Tibial nerve (tissue), 4 donors: Measurements from ENCODE around the gene EIF2B2. TPM values are rescaled to one million over a fixed set of nuclear protein-coding genes. Genes with fewer than 3 reads are reported as not detected.

Experiments
- DNase-seq, 2 donors: peaks; one replicate each; pipeline ENCODE4 v3.0.0-alpha.2; 2019; ENCODE audit warnings: low spot score in 2 of 2
- H3K27ac ChIP-seq, 4 donors: fragments of 200-600 bp; sonication (generic) in 3 of 4; one replicate each; pipeline ENCODE4 v1.5.1; 2017 to 2019; ENCODE audit warnings: mild to moderate bottlenecking in 1 of 4
- H3K27me3 ChIP-seq, 2 donors: fragments of 200-600 bp; sonication (generic) in 1 of 2; one replicate each; pipeline versions ENCODE4 v1.5.1 to v1.6.0; 2017 to 2019
- H3K36me3 ChIP-seq, 3 donors: fragments of 200-600 bp; sonication (generic); one replicate each; pipeline ENCODE4 v1.5.1; 2018 to 2019
- H3K4me1 ChIP-seq, 4 donors: fragments of 200-600 bp; sonication (generic) in 3 of 4; one replicate each; pipeline ENCODE4 v1.5.1; 2017 to 2019
- H3K4me3 ChIP-seq, 4 donors: fragments of 200-600 bp; sonication (generic) in 3 of 4; one replicate each; pipeline ENCODE4 v1.5.1; 2017 to 2019; ENCODE audit warnings: mild to moderate bottlenecking in 1 of 4, moderate library complexity in 1 of 4
- H3K9me3 ChIP-seq, 4 donors: fragments of 200-600 bp; sonication (generic) in 3 of 4; one replicate each; pipeline ENCODE4 v1.5.1; 2017 to 2019
- EP300 ChIP-seq, 2 donors: sonication (generic); formaldehyde crosslinking; IDR thresholded peaks; one replicate each; pipeline ENCODE4 v1.6.1; 2017; ENCODE audit warnings: antibody characterized with exemption in 2 of 2, mild to moderate bottlenecking in 1 of 2
- POLR2A ChIP-seq, 2 donors: fragments of 450-650 bp; IDR thresholded peaks; one replicate each; pipeline ENCODE4 v1.6.1; 2017; ENCODE audit warnings: antibody characterized with exemption in 2 of 2, mild to moderate bottlenecking in 2 of 2, moderate library complexity in 2 of 2
- WGBS, 2 donors: methylation state at CpG; one replicate each; pipeline ENCODE4 v1.1.5; 2018; 5-methylcytosine and 5-hydroxymethylcytosine counted together
- total RNA-seq, 4 donors: library from RNA; depleted of rRNA; stranded (reverse); fragments of >200 nt; gene quantifications; one replicate each; pipeline ENCODE4 v1.1.0, GENCODE V29; 2016
- TF ChIP-seq, protein P1 (sequence below), 5 experiments: fragments of 200-600 bp in 3 of 5; fragments of 450-650 bp in 2 of 5; sonication (generic) in 3 of 5; IDR thresholded peaks; one replicate each; pipeline ENCODE4 v1.5.1; 2016 to 2019; ENCODE audit warnings: antibody characterized with exemption in 5 of 5, mild to moderate bottlenecking in 3 of 5, moderate library complexity in 2 of 5

The EIF2B2 gene
- total RNA-seq, 4 donors from 2014 or later: 26.1 to 44.9 (median 36.1) TPM

DNA sequence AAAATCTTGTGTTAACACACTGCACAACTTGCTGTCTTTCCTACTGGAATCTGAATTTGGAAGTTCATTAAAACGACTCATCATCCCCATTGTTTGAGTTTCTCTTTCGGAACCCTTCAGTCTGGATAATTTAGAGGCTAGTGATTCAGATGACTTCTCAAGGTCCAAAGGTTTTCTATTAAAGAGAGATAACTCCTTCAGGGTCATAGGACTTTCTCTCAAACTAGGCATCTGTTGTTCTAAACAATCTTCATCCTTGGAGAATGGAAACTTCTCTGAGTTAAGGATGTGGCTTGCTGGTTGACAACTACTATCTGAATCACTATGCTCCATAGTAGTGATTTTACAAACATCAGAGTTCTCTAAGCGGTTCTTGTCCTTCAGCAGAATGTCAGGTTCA is 44.2 kb downstream of the EIF2B2 start:
- 92 to 94% methylated on average over 3 of the region's 3 CpGs for WGBS, 2 donors
- H3K4me1 ChIP-seq: peaks cover 0 to 62% (median 24%) of the 10 kb centered on the region in 4 donors
- peaks cover 0 to 9% (median under 1%) of the 10 kb centered on the region in 3 donors for H3K36me3 ChIP-seq
- DNase-seq: no peak
- no peaks in the 10 kb centered on the region for H3K27me3 ChIP-seq
- H3K27ac ChIP-seq: peak overlapping the region in 1 of 4 donors; percentile 7
- no peak overlapping the region for H3K4me3 ChIP-seq
- TF ChIP-seq EP300 (IDR thresholded peaks at IDR 0.05): no peak
- no peaks in the 10 kb centered on the region for H3K9me3 ChIP-seq

DNA sequence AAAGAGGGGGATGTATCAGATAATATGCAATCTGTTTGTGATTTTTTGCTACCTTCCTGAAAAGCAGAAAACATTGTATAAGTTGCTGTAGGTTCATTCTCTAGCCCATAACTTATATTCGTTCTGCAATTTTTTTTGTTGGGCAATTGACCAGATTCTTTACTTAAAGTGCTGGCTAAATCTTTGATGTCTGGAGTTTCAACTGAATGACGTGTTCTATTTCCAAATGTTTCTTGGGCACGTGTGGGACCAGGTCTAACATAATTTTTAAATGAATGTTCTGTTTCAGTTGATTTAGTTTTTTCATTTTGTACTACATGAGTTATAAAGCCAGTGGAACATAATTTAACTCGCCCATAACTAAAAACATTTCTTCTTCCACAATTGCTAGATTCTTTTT is 44.8 kb downstream of the EIF2B2 start:
- H3K4me1 ChIP-seq: peaks cover 0 to 62% (median 23%) of the 10 kb centered on the region in 4 donors
- H3K9me3 ChIP-seq: no peaks in the 10 kb centered on the region
- H3K36me3 ChIP-seq: peaks cover 0 to 3% (median 0%) of the 10 kb centered on the region in 3 donors
- DNase-seq: no peak
- peak overlapping the region in 2 of 4 donors; percentile 4 to 7 for H3K27ac ChIP-seq
- no peak overlapping the region for H3K4me3 ChIP-seq
- no peaks in the 10 kb centered on the region for H3K27me3 ChIP-seq
- WGBS, 2 donors: 82 to 89% methylated on average over 4 of the region's 4 CpGs
- TF ChIP-seq EP300 (IDR thresholded peaks at IDR 0.05) (no peak), POLR2A (IDR thresholded peaks at IDR 0.05) (no peak)
- TF ChIP-seq, protein P1, sequence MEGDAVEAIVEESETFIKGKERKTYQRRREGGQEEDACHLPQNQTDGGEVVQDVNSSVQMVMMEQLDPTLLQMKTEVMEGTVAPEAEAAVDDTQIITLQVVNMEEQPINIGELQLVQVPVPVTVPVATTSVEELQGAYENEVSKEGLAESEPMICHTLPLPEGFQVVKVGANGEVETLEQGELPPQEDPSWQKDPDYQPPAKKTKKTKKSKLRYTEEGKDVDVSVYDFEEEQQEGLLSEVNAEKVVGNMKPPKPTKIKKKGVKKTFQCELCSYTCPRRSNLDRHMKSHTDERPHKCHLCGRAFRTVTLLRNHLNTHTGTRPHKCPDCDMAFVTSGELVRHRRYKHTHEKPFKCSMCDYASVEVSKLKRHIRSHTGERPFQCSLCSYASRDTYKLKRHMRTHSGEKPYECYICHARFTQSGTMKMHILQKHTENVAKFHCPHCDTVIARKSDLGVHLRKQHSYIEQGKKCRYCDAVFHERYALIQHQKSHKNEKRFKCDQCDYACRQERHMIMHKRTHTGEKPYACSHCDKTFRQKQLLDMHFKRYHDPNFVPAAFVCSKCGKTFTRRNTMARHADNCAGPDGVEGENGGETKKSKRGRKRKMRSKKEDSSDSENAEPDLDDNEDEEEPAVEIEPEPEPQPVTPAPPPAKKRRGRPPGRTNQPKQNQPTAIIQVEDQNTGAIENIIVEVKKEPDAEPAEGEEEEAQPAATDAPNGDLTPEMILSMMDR (IDR thresholded peaks at IDR 0.05): no peak

DNA sequence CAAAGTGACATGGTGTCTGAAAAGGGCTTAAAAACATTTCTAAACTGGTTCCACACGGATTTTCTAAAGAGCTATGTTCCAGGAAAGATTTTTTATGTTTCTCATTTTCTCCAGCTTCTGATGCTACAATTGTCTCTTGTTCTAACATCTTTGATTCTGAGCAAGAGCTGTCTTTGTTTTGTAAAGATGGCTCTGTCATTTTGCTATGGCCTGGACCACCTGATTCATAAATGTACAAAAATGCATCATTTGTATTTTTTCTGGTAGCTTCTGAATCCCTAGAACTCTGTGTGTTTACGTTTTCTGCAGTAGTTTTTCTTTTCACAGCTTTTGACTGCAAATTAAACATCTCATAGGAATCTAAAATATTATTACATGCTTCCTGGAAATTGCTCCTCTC is 45.4 kb downstream of the EIF2B2 start:
- no peaks in the 10 kb centered on the region for H3K27me3 ChIP-seq
- H3K36me3 ChIP-seq: no peaks in the 10 kb centered on the region
- TF ChIP-seq EP300 (IDR thresholded peaks at IDR 0.05) (no peak), POLR2A (IDR thresholded peaks at IDR 0.05) (no peak)
- TF ChIP-seq, protein P1 (IDR thresholded peaks at IDR 0.05): no peak
- peak overlapping the region in 2 of 4 donors; percentile 44 to 93 for H3K27ac ChIP-seq
- peaks cover 0 to 62% (median 23%) of the 10 kb centered on the region in 4 donors for H3K4me1 ChIP-seq
- WGBS, 2 donors: 48 to 51% methylated on average over 2 of the region's 2 CpGs
- no peaks in the 10 kb centered on the region for H3K9me3 ChIP-seq
- DNase-seq: no peak
- no peak overlapping the region for H3K4me3 ChIP-seq

DNA sequence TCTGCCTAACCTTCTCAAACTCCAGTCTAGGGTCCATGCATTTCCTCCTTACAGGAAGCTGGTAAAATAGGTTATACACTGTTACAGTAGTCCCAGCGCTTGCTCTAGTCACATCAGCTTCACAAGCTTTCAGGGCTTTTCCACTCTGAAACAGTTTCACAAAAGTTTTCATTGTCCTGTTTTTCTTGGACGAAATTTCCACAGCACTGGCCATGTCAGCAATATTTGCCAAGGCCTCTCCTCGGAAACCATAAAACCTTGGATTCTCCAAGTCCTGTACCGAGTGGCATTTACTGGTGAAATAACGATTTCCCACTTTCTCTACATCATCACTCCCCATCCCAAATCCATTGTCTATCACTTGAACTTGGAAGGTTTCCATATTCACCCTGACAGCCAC is 46.4 kb downstream of the EIF2B2 start:
- H3K4me3 ChIP-seq: peak overlapping the region in 2 of 4 donors; percentile 0 to 2
- no peaks in the 10 kb centered on the region for H3K9me3 ChIP-seq
- peak in 1 of 2 donors; percentile 29 for DNase-seq
- no peaks in the 10 kb centered on the region for H3K36me3 ChIP-seq
- TF ChIP-seq EP300 (IDR thresholded peaks at IDR 0.05) (no peak), POLR2A (IDR thresholded peaks at IDR 0.05) (no peak)
- TF ChIP-seq, protein P1 (IDR thresholded peaks at IDR 0.05): no peak
- peaks cover 0 to 60% (median 23%) of the 10 kb centered on the region in 4 donors for H3K4me1 ChIP-seq
- peak overlapping the region; percentile 55 to 93 (median 75) for H3K27ac ChIP-seq
- no peaks in the 10 kb centered on the region for H3K27me3 ChIP-seq
- 17 to 50% methylated on average over 5 of the region's 5 CpGs for WGBS, 2 donors

DNA sequence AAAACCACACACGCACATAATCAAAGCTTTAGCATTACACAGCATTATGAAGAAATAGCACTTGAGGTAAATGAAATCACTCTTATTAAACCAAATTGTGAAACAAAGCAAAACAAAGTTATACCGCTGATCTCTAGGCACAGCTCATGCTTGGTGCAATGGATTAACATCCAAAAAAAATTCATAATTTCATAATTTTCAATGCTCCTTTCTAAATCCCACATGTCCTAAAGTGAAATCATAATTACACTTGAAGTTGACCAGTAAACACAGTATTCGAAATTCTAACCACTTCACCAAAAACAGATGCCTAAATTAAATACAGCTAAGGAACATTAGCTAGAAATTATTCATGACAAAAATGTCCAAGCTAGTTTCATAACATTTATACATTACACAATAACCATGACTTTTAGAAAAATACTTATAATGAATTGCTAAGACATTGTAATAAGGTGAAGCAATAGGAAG is 47.0 kb downstream of the EIF2B2 start:
- H3K9me3 ChIP-seq: no peaks in the 10 kb centered on the region
- peaks cover 0 to 54% (median 23%) of the 10 kb centered on the region in 4 donors for H3K4me1 ChIP-seq
- DNase-seq: no peak
- peak overlapping the region in 1 of 4 donors; percentile 0 for H3K4me3 ChIP-seq
- 73% methylated on average over 3 of the region's 3 CpGs for WGBS, 2 donors
- no peaks in the 10 kb centered on the region for H3K27me3 ChIP-seq
- peak overlapping the region; percentile 55 to 96 (median 78) for H3K27ac ChIP-seq
- peak in 1 of 2 donors; percentile 60 for TF ChIP-seq EP300 (IDR thresholded peaks at IDR 0.05)
- no peak for TF ChIP-seq POLR2A (IDR thresholded peaks at IDR 0.05)
- TF ChIP-seq, protein P1 (IDR thresholded peaks at IDR 0.05): no peak
- no peaks in the 10 kb centered on the region for H3K36me3 ChIP-seq
